Testis (tissue), 3 donors: Measurements from ENCODE around the gene MAN2B2. TPM values are rescaled to one million over a fixed set of nuclear protein-coding genes. Genes with fewer than 3 reads are reported as not detected.

Experiments
- DNase-seq: peaks from one replicate; pipeline ENCODE4 v3.0.0-alpha.2; 2019
- H3K27ac ChIP-seq, 2 donors: fragments of 200-600 bp; sonication (generic); one replicate each; pipeline ENCODE4 v1.5.1; 2019
- H3K27me3 ChIP-seq: fragments of 200-600 bp; sonication (generic); one replicate; pipeline ENCODE4 v1.5.1; 2019
- H3K36me3 ChIP-seq: fragments of 200-600 bp; sonication (generic); one replicate; pipeline ENCODE4 v1.5.1; 2017; ENCODE audit warnings: low read depth; ENCODE audit errors: missing control alignments
- H3K4me1 ChIP-seq: fragments of 200-600 bp; sonication (generic); one replicate; pipeline ENCODE4 v1.5.1; 2019
- H3K4me3 ChIP-seq, 2 donors: fragments of 200-600 bp; sonication (generic); one replicate each; pipeline ENCODE4 v1.5.1; 2017 to 2019
- H3K9me3 ChIP-seq: fragments of 200-600 bp; sonication (generic); one replicate; pipeline ENCODE4 v1.5.1; 2017
- POLR2A ChIP-seq: fragments of 450-650 bp; IDR thresholded peaks from one replicate; pipeline ENCODE4 v1.6.1; 2017; ENCODE audit warnings: antibody characterized with exemption, mild to moderate bottlenecking, moderate library complexity
- WGBS, 2 donors: methylation state at CpG; one replicate each; pipeline ENCODE4 v1.1.5; 2018; 5-methylcytosine and 5-hydroxymethylcytosine counted together
- intact Hi-C: fragments of 100-400 bp; cut with DNase I; formaldehyde crosslinking; loops from one replicate; pipeline ENCODE4 v1.15.1; 2023; ENCODE audit warnings: low total_unique reads
- polyA plus RNA-seq: library from polyadenylated mRNA; stranded (reverse); fragments of 350-450 nt; fragmentation: Illumina TruSeq; extraction: RNeasy Lipid Tissue Mini Kit (QIAGEN cat#74804); gene quantifications from one replicate; pipeline ENCODE4 v1.2.3, GENCODE V29; 2014; ENCODE audit warnings: low read depth, low replicate concordance; ENCODE audit not compliant: insufficient read depth
- total RNA-seq, 2 donors: library from RNA; depleted of rRNA; stranded (reverse); fragments of >200 nt; gene quantifications; one replicate each; pipeline ENCODE4 v1.2.3, GENCODE V29; 2016
- TF ChIP-seq, protein P1 (sequence below), 3 experiments: fragments of 450-650 bp in 2 of 3; fragments of 200-600 bp in 1 of 3; sonication (generic) in 1 of 3; IDR thresholded peaks; one replicate each; pipeline ENCODE4 v1.5.1; 2016 to 2019; ENCODE audit warnings: antibody characterized with exemption in 3 of 3, mild to moderate bottlenecking in 2 of 3, moderate library complexity in 1 of 3

The MAN2B2 gene
- total and polyA plus RNA-seq, 3 donors from 2014 or later: 15.0 to 23.7 (median 17.0) TPM

DNA sequence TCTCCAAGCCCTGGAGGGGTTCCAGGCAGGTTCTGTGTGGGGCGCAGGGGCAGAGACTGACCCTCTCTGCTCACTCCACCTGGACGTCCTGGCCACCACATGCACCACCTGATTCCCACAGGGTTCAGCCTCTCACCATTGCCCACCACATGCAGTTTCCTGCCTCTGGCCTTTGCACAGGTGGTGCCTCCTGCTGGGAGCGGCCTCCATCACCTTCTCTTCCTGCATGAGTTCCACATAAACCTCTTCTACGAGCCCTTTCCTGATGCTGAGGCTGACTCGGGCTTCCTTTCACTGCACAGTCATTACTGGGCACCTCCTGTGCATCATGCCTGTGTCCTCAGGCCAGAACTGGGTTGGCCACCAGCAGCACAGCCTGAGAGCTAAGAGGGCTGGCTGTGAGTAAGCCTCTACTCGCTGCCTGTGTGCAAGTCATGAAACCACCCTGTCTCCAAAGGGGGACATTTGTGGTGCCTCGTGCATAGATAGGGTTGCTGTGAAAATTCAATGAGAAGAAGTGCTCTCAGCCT is 19.9 kb downstream of the MAN2B2 start:
- no peaks in the 10 kb centered on the region for H3K4me1 ChIP-seq
- H3K4me3 ChIP-seq: no peak overlapping the region
- H3K36me3 ChIP-seq: no peaks in the 10 kb centered on the region
- 93 to 96% methylated on average over 7 of the region's 7 CpGs for WGBS, 2 donors
- H3K27ac ChIP-seq: no peak overlapping the region
- TF ChIP-seq, protein P1, sequence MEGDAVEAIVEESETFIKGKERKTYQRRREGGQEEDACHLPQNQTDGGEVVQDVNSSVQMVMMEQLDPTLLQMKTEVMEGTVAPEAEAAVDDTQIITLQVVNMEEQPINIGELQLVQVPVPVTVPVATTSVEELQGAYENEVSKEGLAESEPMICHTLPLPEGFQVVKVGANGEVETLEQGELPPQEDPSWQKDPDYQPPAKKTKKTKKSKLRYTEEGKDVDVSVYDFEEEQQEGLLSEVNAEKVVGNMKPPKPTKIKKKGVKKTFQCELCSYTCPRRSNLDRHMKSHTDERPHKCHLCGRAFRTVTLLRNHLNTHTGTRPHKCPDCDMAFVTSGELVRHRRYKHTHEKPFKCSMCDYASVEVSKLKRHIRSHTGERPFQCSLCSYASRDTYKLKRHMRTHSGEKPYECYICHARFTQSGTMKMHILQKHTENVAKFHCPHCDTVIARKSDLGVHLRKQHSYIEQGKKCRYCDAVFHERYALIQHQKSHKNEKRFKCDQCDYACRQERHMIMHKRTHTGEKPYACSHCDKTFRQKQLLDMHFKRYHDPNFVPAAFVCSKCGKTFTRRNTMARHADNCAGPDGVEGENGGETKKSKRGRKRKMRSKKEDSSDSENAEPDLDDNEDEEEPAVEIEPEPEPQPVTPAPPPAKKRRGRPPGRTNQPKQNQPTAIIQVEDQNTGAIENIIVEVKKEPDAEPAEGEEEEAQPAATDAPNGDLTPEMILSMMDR (IDR thresholded peaks at IDR 0.05): no peak
- TF ChIP-seq POLR2A: no peak
- no peaks in the 10 kb centered on the region for H3K9me3 ChIP-seq
- intact Hi-C loops: no loop called here
- H3K27me3 ChIP-seq: no peaks in the 10 kb centered on the region
- no peak for DNase-seq

- Histone ChIP-seq H3K4me1 (no peaks in the 10 kb centered on the region), H3K4me3 (no peak overlapping the region), H3K27me3 (no peaks in the 10 kb centered on the region), H3K27ac (no peak overlapping the region), H3K9me3 (no peaks in the 10 kb centered on the region), H3K36me3 (no peaks in the 10 kb centered on the region)
- TF ChIP-seq POLR2A: no peak
- TF ChIP-seq, protein P1 (IDR thresholded peaks at IDR 0.05): no peak
- 69 to 89% methylated on average over 2 to 16 of the region's 16 CpGs for WGBS, 2 donors
- intact Hi-C loops: no loop called here
- no peak for DNase-seq
These were observed 21.0 kb downstream of the MAN2B2 start for GRCh38 chr4:6595897-6596537.

GRCh38 chr4:6596948-6597347 is 22.0 kb downstream of the MAN2B2 start:
- intact Hi-C loops: no loop called here
- Histone ChIP-seq H3K4me1 (no peaks in the 10 kb centered on the region), H3K4me3 (no peak overlapping the region), H3K9me3 (no peaks in the 10 kb centered on the region), H3K36me3 (no peaks in the 10 kb centered on the region), H3K27me3 (no peaks in the 10 kb centered on the region), H3K27ac (no peak overlapping the region)
- TF ChIP-seq POLR2A: no peak
- TF ChIP-seq, protein P1 (IDR thresholded peaks at IDR 0.05): no peak
- DNase-seq: no peak
- WGBS, 2 donors: 94 to 97% methylated on average over 11 to 17 of the region's 17 CpGs

GRCh38 chr4:6598127-6598526 is 23.1 kb downstream of the MAN2B2 start:
- intact Hi-C loops: no loop called here
- TF ChIP-seq, protein P1 (IDR thresholded peaks at IDR 0.05): no peak
- no peak for TF ChIP-seq POLR2A

GRCh38 chr4:6598641-6599040 is 23.7 kb downstream of the MAN2B2 start:
- Histone ChIP-seq H3K4me1 (no peaks in the 10 kb centered on the region), H3K9me3 (no peaks in the 10 kb centered on the region), H3K27ac (no peak overlapping the region), H3K27me3 (no peaks in the 10 kb centered on the region), H3K4me3 (no peak overlapping the region), H3K36me3 (no peaks in the 10 kb centered on the region)
- TF ChIP-seq, protein P1 (IDR thresholded peaks at IDR 0.05): no peak
- TF ChIP-seq POLR2A: no peak
- WGBS, 2 donors: 86 to 88% methylated on average over 13 of the region's 13 CpGs
- intact Hi-C loops: no loop called here
- DNase-seq: no peak

More at GRCh38 chr4:6598127-6598526, 23.1 kb downstream of the MAN2B2 start:
- 90 to 93% methylated on average over 4 to 7 of the region's 10 CpGs for WGBS, 2 donors
- H3K9me3 ChIP-seq: no peaks in the 10 kb centered on the region
- no peaks in the 10 kb centered on the region for H3K36me3 ChIP-seq
- H3K27me3 ChIP-seq: no peaks in the 10 kb centered on the region
- no peak for DNase-seq
- no peaks in the 10 kb centered on the region for H3K4me1 ChIP-seq
- no peak overlapping the region for H3K27ac ChIP-seq
- no peak overlapping the region for H3K4me3 ChIP-seq
